ENCODE data around the gene GRIK3.

Gene GRIK3

DNA sequence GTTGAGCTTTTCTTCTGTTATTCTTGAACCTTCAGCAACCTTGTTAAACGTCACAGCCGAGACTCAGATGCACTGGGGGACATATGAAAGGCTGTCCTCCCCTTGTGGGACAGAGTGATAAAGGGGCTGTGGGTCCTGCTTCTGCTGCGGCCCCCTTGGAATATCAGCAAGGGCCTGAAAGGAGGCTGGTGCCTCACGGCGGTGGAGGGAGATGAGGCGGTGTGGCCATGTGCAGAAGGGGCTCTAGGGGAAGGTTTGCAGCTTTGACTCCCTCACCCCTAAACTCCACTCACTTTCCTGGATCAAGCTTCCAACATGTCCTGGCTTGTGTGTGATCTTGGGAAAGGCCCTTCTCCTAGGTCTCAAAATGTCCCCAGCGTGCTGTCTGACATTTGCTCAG is 280.9 kb downstream of the GRIK3 start:
- no peaks in the 10 kb centered on the region for H3K9me3 Mint-ChIP-seq
- no peak overlapping the region for H3K27ac Mint-ChIP-seq
- H3K4me3 Mint-ChIP-seq, result no peak overlapping the region
- H3K4me1 Mint-ChIP-seq (ENCODE audit: low read depth), result no peaks in the 10 kb centered on the region
- H3K27me3 Mint-ChIP-seq, result peaks cover 1% of the 10 kb centered on the region
- intact Hi-C loops (cut with micrococcal nuclease), result no loop called here
- no peaks in the 10 kb centered on the region for H3K36me3 Mint-ChIP-seq (ENCODE audit: low read depth)

DNA sequence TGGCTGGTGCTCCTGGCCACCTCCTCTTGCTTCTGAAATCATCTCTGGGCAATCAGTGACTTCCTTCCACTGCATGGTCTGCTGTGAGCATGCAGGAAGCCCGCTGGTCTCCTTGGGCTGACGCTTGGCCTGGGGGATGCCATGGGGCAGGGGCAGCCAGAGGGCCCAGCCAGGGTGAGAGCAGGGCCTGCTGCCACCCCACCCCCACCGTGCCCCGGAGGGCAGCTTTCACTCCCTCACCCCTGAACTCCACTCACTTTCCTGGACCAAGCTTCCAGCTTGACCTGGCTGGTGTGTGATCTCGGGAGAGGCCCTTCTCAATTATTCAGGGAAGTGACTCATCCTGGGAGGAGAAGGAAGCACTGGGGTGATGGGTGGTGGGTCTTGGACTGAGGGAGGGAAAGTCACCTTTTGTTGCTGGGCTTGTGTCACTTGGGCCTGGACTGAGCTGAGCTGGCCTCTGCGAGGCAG is 281.4 kb downstream of the GRIK3 start:
- H3K36me3 Mint-ChIP-seq (ENCODE audit: low read depth), result no peaks in the 10 kb centered on the region

DNA sequence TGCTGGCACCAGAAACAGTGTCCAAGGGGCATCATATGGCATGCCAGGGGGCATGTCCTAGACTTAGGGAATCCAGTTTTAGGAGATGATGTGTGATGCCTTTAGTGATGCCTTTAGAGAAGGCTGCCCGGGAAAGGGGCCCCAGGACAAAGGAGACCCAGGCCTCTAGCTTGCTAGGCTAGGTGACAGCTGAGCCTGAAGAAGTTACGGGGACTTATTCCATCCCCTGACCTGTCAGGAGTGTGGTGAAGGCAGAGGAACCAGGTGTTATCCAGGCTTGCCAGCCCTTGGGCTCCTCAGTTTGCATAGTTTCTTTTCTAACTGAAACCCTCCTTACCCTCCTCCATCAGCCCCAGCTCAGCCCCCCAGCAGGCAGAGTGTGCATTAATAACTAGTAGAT is 281.9 kb downstream of the GRIK3 start:
- Mint-ChIP-seq H3K9me3 (no peaks in the 10 kb centered on the region), H3K4me3 (no peak overlapping the region), H3K36me3 (ENCODE audit: low read depth) (no peaks in the 10 kb centered on the region), H3K27ac (no peak overlapping the region), H3K27me3 (peaks cover 3% of the 10 kb centered on the region), H3K4me1 (ENCODE audit: low read depth) (no peaks in the 10 kb centered on the region)
- intact Hi-C loops (cut with micrococcal nuclease), result no loop called here

More for the DNA sequence above, 281.4 kb downstream of the GRIK3 start:
- intact Hi-C loops (cut with micrococcal nuclease), result no loop called here
- Mint-ChIP-seq H3K27ac (no peak overlapping the region), H3K4me1 (ENCODE audit: low read depth) (no peaks in the 10 kb centered on the region), H3K4me3 (no peak overlapping the region), H3K9me3 (no peaks in the 10 kb centered on the region), H3K27me3 (peaks cover 3% of the 10 kb centered on the region)

DNA sequence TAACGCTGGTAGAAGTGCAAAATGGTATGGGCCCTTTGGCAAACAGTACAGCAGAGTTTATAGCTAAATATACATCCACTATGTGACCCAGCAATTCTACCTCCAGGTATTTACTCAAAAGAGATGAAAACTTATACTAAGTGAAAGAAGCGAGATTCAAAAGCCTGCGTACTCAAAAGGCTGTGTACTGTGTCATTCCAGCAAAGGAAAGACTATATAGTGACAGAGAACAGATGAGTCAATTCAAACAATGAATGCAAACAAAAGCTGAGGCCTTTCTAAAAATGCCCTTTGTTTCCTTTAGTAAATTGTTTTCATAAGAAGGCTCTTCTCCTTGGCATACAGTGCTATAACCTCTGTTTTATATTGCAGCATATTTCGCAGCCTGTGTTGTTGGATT is 282.8 kb downstream of the GRIK3 start:
- Mint-ChIP-seq H3K36me3 (ENCODE audit: low read depth) (no peaks in the 10 kb centered on the region), H3K4me3 (no peak overlapping the region), H3K4me1 (ENCODE audit: low read depth) (no peaks in the 10 kb centered on the region), H3K27ac (no peak overlapping the region), H3K9me3 (no peaks in the 10 kb centered on the region), H3K27me3 (peaks cover 3% of the 10 kb centered on the region)
- intact Hi-C loops (cut with micrococcal nuclease), result no loop called here

DNA sequence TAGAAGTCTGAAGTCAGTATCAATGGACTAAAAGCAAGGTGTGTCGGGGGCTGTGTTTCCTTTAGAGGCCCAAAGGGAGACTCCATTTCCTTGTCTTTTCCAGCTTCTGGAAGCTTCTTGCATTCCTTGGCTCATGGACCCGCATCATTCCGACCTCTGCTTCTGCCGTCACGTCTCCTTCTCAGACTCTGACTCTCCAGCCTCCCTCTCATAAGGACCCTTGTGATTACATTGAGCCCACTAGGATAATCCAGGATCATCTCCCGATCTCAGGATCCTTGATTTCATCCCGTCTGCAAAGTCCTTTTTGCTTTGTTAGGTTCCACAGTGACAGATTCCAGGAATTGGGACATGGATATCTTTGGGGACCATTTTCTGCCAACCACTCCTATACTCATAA is 285.8 kb downstream of the GRIK3 start:
- no peaks in the 10 kb centered on the region for H3K9me3 Mint-ChIP-seq
- H3K36me3 Mint-ChIP-seq (ENCODE audit: low read depth), result no peaks in the 10 kb centered on the region
- H3K4me1 Mint-ChIP-seq (ENCODE audit: low read depth), result no peaks in the 10 kb centered on the region
- intact Hi-C loops (cut with micrococcal nuclease), result no loop called here
- H3K4me3 Mint-ChIP-seq, result no peak overlapping the region
- H3K27ac Mint-ChIP-seq, result no peak overlapping the region
- peaks cover 20% of the 10 kb centered on the region for H3K27me3 Mint-ChIP-seq
